OCI-LY3 (cell line): ENCODE data around the gene ADAD2.

Experiments used
- CTCF ChIP-seq: fragments of 200-600, 300-600 bp; sonication (generic); IDR thresholded peaks from 2 replicates; pipeline ENCODE4 v1.5.1; 2014; ENCODE audit warnings: antibody characterized with exemption, low read length, low read depth
- EZH2phosphoT487 ChIP-seq: fragments of 200-600 bp; shearing (Covaris generic); IDR thresholded peaks from 2 replicates; pipeline ENCODE4 v1.6.1; 2018; ENCODE audit warnings: antibody characterized with exemption, mixed run types, low read depth

- no peak for TF ChIP-seq CTCF
- no peak for TF ChIP-seq EZH2phosphoT487
Measured at GRCh38 chr16:84241778-84242177, 50.8 kb downstream of the ADAD2 start.
